HG03521 (cell line): ENCODE results near the gene DUSP15.
"Not testable (repeated sequence)": the region's sequence is repeated elsewhere in the genome, so short reads cannot be mapped to it uniquely, and the experiment has no call there.

Experiments used
- ATAC-seq: cut with Tn5 transposase; IDR thresholded peaks from one replicate; pipeline ENCODE4 v1.9.1; 2021; ENCODE audit warnings: mild to moderate bottlenecking, moderate library complexity; ENCODE audit not compliant: unreplicated experiment

The DUSP15 gene

GRCh38 chr20:31869942-31870725 is at the start of gene DUSP15, which contains the start of gene TTLL9:
DUSP15 (minus strand) TSS chr20:31870527; CDS start chr20:31870337, 190 bp downstream.
TTLL9 (plus strand) TSS chr20:31870634; CDS start chr20:31871127, 493 bp downstream.
- no peak for ATAC-seq

- no peak for ATAC-seq
These were observed 49.3 kb upstream of the DUSP15 start for GRCh38 chr20:31919410-31920155.

- ATAC-seq = no peak
These were observed 48.3 kb upstream of the DUSP15 start for GRCh38 chr20:31918466-31919105.

- not testable (repeated sequence) for ATAC-seq
These were observed 47.7 kb upstream of the DUSP15 start for GRCh38 chr20:31917962-31918412.

GRCh38 chr20:31916708-31917107 is 46.4 kb upstream of the DUSP15 start:
- no peak for ATAC-seq

- ATAC-seq = no peak
These were observed 45.4 kb upstream of the DUSP15 start for GRCh38 chr20:31915491-31916280.

- no peak for ATAC-seq
These were observed 43.8 kb upstream of the DUSP15 start for GRCh38 chr20:31914170-31914569.

- ATAC-seq = no peak
These were observed 43.3 kb upstream of the DUSP15 start for GRCh38 chr20:31913431-31914157.

GRCh38 chr20:31910071-31910803 is 39.9 kb upstream of the DUSP15 start:
- ATAC-seq = no peak

- no peak for ATAC-seq
These were observed 39.1 kb upstream of the DUSP15 start for GRCh38 chr20:31909253-31910070.

GRCh38 chr20:31908424-31908823 is 38.1 kb upstream of the DUSP15 start:
- no peak for ATAC-seq

GRCh38 chr20:31908016-31908415 is 37.7 kb upstream of the DUSP15 start:
- no peak for ATAC-seq

- ATAC-seq = no peak
These were observed 36.7 kb upstream of the DUSP15 start for GRCh38 chr20:31907046-31907445.

GRCh38 chr20:31906001-31906400 is 35.7 kb upstream of the DUSP15 start:
- ATAC-seq = no peak

- no peak for ATAC-seq
These were observed 33.5 kb upstream of the DUSP15 start for GRCh38 chr20:31903627-31904386.

GRCh38 chr20:31901615-31902014 is 31.3 kb upstream of the DUSP15 start:
- no peak for ATAC-seq

GRCh38 chr20:31897541-31897940 is 27.2 kb upstream of the DUSP15 start:
- no peak for ATAC-seq

- ATAC-seq = no peak
These were observed 25.7 kb upstream of the DUSP15 start for GRCh38 chr20:31896049-31896448.
